ENCODE measurements around the gene GPR161.

DNA sequence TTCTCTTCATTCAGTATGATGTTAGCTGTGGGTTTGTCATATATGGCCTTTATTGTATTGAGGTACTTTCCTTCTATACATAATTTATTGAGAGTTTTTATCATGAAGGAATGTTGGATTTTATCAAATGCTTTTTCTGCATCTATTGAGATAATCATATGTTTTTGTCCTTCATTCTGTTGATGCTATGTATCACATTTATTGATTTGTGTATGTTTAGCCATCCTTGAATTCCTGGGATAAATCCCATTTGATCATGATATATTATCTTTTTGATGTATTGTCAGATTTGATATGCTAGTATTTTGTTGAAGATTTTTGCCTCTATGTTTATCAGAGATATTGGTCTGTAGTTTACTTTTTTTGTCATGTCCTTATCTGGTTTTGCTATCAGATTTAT is 20.9 kb upstream of the GPR161 start:
- TF ChIP-seq EZH2phosphoT487 (IDR thresholded peaks at IDR 0.05; ENCODE audit: insufficient read depth, low read depth) (no peak), EZH2 (IDR thresholded peaks at IDR 0.05; ENCODE audit: insufficient read depth, poor library complexity, severe bottlenecking) (no peak)
